Hypothalamus (tissue), 51 donors: Measurements from ENCODE around the gene ANKRD26.

ENCODE experiments used
- DNase-seq, 51 donors: peaks; one replicate each; lab custom pipeline; 2025; lab: John Stamatoyannopoulos, UW

Gene ANKRD26

DNA sequence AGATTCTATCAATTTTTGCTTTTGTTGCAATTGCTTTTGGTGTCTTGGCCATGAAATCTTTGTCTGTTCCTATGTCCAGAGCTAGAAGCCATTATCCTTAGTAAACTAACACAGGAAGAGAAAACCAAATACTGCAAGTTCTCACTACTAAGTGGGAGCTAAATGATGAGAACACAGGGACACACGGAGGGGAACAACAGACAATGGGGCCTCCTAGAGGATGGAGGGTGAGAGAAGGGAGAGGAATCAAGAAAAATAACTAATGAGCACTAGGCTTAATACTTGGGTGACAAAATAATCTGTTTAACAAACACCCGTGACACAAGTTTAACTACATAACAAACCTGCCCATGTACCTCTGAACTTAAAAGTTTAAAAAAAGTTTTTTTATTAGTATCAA is 78.2 kb downstream of the ANKRD26 start:
- DNase-seq = no peak

DNA sequence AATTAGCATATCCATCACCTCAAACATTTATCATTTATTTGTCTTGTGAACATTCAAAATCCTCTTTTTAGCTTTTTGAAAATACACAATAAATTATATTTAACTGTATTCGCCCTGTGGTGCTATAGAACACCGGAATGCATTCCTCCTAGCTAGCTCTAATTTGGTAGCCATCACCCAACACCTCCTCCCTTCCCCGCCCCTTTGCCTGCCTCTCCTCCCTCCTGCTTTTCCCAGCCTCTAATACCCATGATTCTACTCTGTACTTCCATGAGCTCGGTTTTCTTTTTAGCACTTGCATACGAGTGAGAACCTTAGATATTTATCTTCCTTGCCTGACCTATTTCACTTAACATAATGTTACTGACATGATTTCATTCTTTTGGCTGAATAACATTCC is 80.1 kb downstream of the ANKRD26 start:
- no peak for DNase-seq

DNA sequence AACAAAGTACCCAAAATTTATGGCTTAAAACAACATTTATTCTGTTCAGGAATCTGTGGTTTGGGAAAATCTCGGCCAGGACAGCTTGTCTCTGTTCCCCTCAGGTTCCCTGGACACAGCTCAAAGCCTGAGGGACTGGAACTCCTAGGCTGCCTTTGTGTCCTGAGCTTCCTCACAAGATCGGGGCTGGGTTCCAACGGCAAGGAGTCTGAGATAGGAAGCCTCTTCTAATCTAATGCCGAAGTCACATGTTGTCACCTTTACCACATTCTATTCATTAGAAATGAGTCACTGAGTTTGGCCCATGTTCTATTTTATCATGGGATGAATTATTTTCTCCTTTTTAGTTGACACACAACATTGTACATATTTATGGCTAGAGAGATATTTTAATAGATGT is 80.5 kb downstream of the ANKRD26 start:
- no peak for DNase-seq

DNA sequence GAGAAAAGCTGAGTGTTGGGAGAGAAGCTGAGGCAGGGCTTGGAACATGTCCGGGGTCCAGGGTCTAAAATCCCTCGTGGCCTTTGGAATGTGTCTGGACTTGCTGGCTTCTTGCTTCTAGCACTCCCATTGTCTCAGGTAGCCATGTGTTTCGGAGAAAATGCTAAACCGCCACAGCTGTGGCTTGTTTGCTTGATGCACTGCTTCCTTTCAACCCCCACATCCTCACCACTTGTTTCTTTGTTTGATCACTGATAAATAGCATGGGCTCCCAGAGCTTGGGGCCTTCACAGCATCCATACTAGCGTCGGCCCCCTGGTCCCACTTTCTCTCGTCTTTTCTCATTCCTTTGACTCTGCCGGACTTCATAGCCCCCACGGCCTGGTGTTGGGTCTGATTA is 102.7 kb downstream of the ANKRD26 start:
- no peak for DNase-seq

DNA sequence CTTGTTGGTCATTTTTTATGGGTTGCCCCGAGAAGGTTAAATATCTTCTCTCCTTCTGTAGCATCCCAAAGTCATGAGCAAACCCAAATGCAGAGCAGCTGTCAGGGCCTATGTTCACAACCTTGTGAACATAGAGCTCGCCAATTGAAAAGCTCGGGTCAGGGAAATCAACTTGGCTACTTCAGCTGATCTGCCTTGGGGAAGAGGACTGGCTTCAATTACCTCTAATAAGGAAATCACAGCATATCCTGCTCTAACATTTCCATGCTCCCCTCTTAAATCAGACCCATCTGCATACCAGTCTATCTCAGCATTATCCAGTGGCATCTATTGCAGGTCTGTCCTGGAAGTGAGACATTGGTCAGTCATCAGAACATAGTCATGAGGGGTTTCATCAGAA is 105.6 kb downstream of the ANKRD26 start:
- DNase-seq = no peak

DNA sequence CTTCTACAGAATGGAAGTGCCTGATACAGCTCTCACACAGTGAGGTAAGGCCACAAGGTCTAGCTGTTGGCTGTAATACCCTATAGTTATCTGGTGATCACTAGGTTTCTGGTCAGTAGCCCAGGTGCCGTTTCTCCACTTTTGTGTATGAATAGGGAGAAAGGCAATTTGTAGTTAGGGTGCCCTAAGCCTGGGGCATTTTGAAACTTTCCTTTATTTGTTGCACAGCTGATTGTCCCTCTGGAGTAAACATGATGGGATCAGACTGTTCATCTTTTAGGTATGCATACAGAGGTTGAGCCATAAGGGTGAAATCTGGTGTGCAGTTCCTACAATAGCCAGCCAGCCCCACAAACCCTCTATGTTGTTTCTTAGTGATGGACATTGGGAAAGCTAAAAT is 112.4 kb downstream of the ANKRD26 start:
- DNase-seq = no peak

DNA sequence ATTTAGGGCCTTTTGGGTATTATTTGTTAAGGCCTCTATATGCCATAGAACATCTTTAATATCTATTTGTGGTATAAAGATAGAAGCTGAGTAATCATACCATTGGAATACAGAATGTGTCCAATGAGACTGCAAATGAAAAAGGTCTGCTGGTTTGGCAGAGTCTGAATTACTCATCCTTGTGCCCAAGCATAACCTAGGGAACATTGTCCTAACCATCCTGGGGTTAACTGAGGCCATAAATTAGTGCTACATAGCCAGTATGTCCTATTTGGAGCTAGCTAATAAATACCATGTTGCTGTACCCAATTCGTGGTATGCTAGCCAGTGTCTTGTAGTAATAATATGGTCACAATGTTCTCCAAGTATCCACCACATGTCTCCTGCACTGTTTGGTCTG is 117.1 kb downstream of the ANKRD26 start:
- DNase-seq = no peak

DNA sequence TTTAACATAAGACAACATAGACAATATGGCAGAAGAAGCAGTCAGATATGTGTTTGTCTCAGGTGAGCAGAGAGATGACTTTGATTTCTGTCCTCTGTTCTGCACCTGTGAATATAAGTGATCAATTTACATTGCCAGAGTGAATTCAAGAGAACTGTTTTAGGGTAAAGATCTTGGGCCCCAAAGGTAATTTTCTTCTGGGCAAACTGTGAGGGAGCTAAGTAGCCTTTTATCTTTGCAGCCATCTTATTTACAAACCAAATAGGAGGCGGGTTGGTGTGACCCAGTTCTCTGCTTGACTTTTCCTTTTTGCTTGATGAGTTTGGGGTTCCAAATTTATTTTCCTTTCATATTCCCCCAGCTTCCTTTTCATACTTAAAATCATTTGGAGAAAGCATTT is 118.2 kb downstream of the ANKRD26 start:
- no peak for DNase-seq

DNA sequence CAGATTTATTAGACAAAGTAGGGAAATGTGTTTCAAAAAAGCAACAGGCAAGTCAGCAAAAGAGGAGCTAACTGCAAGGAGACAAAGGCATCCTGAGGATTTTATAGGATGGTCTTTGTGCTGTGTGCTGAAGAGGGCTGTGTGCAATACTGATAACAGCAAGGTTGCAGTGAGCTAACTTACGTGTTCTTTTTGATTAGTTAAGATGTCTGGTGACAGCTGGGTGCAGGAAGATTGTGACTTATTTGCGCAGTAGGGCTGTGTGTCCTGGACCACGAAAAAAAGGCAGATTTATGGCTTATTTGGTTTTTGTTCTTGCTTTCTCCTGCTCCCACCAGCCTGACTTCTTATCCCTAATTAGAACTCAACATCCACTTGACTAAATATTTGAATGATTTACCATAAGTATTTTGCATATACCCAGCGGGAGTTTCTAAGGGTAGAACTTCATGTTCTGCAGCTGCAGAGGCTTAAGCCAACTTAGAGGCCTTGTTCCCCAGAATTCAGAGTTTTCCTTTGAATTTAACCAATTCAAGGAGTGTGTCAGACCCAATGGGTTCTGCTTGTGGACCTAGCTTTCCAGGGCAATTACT is 119.0 kb downstream of the ANKRD26 start:
- DNase-seq = no peak

DNA sequence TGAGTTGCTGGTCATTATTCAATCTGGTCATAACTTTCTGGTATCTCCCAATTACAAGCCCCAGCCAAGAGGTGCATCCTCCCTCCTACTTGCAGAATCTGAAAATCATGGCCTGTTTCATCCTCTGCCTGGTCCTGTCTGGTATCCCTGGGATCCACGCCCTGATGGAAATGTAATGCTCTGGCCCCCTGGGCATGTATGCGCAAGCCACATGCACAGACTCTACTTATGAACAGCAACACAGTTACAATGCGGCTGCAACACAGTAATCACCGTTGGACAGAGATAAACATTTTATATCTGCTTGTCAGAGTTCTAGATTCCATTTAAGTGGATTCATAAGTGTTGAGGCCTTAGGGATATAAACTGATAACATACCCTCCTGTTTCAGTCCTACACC is 121.8 kb downstream of the ANKRD26 start:
- DNase-seq = no peak

DNA sequence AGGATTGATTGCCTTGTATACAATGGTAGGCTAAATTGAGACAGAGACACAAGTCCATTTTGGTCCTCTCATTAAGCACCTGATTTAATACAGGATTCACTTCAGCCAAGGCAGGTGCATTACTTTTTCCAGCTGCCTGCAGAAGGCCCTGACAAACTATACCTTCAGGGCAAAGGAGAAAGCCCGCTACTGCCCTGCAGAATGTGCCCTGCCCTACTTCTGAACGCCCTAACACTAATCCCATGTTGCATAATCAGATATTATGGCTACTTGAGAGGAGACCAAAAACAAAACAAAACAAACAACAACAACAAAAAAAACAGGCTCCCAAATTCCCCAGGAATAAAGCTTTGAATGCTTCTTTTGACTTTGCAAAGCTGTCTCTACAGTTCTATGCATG is 122.7 kb downstream of the ANKRD26 start:
- DNase-seq = no peak

DNA sequence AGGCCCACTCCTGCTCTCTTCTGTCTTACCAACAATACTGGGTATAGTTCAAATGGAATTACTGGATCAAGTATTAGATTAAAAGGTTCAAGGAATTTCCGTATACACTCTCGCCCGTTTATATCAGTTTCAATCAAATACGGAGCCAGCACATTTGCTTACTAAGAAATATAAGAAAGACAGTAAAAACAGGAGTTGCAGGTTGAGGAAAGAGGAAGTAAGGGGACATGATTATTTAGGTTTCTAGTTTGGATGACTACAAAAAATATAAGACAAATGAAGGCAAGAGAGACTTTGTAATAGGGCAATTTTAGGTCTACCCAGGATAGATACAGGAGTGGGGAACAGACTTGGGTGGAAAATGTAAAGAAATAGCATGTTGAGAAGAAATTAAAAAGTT is 129.6 kb downstream of the ANKRD26 start:
- DNase-seq = no peak

DNA sequence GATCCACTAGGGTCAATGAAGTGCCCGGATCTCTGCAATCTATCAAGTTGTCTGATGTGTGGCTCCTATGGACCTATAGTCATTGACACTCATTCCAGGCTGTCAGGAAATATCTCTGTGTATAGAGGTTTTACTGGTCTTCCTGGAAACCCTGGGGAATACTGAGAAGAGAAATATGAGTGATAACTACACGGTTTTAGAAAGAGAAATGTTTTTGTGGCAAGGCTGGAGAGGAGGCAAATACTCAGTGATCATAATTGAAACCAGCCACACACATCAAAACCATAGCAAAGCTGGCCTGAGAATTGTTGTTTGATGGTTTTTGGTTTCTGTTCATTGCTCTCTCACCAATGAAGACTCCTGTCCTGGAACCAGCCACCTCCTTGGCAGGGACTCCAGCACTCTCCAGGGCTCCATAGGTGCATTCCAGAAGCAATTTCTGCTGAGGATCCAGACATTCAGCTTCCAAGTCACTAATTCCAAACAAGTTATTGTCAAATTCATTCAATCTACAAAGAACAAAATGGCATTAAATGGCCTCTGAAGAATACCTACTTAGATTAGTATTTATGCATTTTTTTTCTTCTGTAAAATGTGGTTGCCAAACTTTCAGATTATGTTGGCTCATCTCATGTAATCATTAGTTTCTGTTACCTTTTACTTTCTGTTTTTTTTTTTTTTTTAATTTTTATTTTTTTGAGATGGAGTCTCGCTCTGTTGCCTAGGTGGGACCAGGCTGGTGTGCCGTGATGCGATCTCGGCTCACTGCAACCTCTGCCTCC is 131.0 kb downstream of the ANKRD26 start:
- no peak for DNase-seq

DNA sequence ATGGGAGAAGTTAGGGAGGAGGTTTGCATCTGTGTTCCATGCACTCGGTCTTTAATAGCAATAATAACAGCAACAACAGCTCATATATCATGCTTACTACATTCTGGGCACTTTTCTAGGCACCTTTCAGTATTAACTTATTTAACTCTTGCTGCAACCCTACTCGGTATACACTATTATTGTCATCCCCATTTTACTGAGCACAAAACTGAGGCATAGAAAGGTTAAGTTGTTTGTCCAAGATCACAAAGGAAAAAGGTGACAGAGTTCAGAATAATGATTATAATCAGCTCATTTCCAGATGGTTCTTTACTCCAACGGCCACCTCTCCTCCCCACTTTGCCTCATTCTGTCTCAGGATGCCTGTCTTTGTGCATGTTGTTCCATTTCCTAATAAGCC is 137.5 kb downstream of the ANKRD26 start:
- DNase-seq = no peak

DNA sequence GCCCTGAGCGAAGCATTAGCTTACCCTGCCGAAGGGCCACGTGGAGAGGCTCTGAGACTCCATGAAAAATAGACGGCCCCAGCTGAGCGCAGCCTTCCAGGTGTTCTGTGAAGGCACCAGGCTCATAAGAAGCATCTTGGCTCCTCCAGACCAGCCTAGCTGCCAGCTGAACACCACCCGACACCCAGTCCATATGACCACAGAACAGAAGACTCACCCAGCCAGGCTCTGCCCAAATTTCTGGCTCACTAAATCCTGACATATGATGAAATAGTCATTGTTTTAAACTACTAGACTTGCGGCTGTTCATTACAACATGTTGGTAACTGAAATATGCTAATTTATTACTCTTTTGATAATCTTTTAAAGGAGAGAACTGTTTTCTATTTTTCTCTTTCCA is 140.0 kb downstream of the ANKRD26 start:
- no peak for DNase-seq

DNA sequence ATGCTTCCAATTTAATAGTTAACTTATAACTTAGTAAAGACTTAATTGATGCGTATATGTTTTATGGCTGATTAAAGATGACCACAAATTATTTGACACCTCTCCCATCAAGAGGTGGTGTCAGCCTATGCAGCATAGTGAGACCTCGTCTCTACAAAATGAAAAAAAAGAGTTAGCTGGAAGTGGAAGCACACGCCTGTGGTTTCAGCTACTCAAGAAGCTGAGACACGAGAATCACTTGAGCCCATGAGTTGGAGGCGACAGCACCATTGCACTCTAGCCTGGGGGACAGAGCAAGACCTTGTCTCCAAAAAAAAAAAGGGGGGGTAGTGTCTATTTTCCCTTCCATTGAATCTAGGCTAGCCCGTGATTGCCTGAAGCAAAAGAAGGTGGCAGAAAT is 140.5 kb downstream of the ANKRD26 start:
- no peak for DNase-seq
